ENCODE results near the gene PRSS27. TPM values are rescaled to one million over a fixed set of nuclear protein-coding genes. Genes with fewer than 3 reads are reported as not detected.
A peak's percentile ranks its signal among the peaks of the same experiment; 100 is the strongest.

Gene PRSS27
- total RNA-seq, 1 donor from 2014 or later, result 0.11 TPM

DNA sequence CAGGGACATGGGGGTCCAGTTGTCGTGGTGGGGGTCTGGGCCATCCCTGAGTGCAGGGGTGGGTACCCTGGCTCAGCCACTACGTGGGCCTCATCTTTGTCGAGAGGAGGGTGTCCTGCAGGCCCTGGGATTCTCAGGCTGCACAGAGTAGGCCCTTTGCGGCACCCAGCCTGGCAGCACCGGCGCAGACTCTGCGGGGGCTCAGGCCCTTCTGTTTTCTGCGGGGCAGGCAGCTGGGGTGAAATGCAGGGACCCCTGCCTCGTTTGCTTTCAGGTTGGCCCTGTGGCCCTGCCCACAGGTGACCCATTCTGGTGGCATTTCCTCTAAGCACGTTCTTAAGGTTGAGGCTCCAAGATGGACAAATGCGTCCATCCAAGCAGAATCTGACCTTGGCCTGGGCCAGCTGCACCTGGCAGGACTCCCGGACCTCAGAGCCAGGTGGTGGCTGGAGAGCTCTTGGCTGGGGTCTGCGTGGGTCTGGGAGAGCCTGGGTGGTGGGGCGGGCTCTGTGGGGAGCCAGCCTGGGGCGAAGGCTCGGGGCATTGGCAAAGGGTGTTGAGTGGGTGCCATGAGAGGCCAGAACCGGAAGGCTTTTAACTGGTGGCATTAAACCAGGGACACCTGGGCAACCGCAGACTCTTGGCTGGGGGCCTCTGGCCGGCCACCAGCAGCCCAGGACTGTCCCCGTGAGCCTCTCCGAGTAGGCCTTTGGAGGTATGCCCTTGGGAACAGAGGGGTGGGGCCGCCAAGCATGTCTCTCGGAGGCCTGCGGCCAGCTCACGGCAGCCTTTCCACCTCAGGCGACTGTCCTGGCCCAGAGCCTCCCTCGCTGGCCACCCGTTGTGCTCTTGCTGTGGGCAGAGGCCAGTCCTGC is 16.9 kb downstream of the PRSS27 start:
- Histone ChIP-seq H3K36me3 (peaks cover 80% of the 10 kb centered on the region), H3K4me3 (no peak overlapping the region), H3K27ac (replicated peaks) (peak overlapping the region; percentile 73), H3K27me3 (ENCODE audit: low read depth) (no peaks in the 10 kb centered on the region), H3K4me1 (peaks cover 28% of the 10 kb centered on the region), H3K9me3 (replicated peaks) (no peaks in the 10 kb centered on the region)
- peak; percentile 66 for DNase-seq
- intact Hi-C loops (cut with micrococcal nuclease), result no loop called here
- TF ChIP-seq, protein P1, sequence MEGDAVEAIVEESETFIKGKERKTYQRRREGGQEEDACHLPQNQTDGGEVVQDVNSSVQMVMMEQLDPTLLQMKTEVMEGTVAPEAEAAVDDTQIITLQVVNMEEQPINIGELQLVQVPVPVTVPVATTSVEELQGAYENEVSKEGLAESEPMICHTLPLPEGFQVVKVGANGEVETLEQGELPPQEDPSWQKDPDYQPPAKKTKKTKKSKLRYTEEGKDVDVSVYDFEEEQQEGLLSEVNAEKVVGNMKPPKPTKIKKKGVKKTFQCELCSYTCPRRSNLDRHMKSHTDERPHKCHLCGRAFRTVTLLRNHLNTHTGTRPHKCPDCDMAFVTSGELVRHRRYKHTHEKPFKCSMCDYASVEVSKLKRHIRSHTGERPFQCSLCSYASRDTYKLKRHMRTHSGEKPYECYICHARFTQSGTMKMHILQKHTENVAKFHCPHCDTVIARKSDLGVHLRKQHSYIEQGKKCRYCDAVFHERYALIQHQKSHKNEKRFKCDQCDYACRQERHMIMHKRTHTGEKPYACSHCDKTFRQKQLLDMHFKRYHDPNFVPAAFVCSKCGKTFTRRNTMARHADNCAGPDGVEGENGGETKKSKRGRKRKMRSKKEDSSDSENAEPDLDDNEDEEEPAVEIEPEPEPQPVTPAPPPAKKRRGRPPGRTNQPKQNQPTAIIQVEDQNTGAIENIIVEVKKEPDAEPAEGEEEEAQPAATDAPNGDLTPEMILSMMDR (IDR thresholded peaks at IDR 0.05; ENCODE audit: borderline replicate concordance), result no peak

- peaks cover 80% of the 10 kb centered on the region for H3K36me3 ChIP-seq
These were observed 17.6 kb downstream of the PRSS27 start for GRCh38 chr16:2702438-2702825.

GRCh38 chr16:2701713-2702437 is 18.1 kb downstream of the PRSS27 start:
- intact Hi-C loops (cut with micrococcal nuclease), result no loop called here
- H3K4me1 ChIP-seq, result peaks cover 28% of the 10 kb centered on the region
- no peak overlapping the region for H3K4me3 ChIP-seq
- H3K36me3 ChIP-seq, result peaks cover 80% of the 10 kb centered on the region
- H3K27ac ChIP-seq (replicated peaks), result no peak overlapping the region
- no peaks in the 10 kb centered on the region for H3K9me3 ChIP-seq (replicated peaks)
- TF ChIP-seq, protein P1 (IDR thresholded peaks at IDR 0.05; ENCODE audit: borderline replicate concordance), result no peak
- H3K27me3 ChIP-seq (ENCODE audit: low read depth), result no peaks in the 10 kb centered on the region
- no peak for DNase-seq

More at GRCh38 chr16:2702438-2702825, 17.6 kb downstream of the PRSS27 start:
- Histone ChIP-seq H3K27me3 (ENCODE audit: low read depth) (no peaks in the 10 kb centered on the region), H3K27ac (replicated peaks) (no peak overlapping the region), H3K4me1 (peaks cover 28% of the 10 kb centered on the region), H3K9me3 (replicated peaks) (no peaks in the 10 kb centered on the region), H3K4me3 (no peak overlapping the region)
- no peak for DNase-seq
- TF ChIP-seq, protein P1 (IDR thresholded peaks at IDR 0.05; ENCODE audit: borderline replicate concordance), result no peak
- intact Hi-C loops (cut with micrococcal nuclease), result no loop called here

- Histone ChIP-seq H3K27me3 (ENCODE audit: low read depth) (no peaks in the 10 kb centered on the region), H3K9me3 (replicated peaks) (no peaks in the 10 kb centered on the region), H3K36me3 (peaks cover 83% of the 10 kb centered on the region), H3K4me1 (peaks cover 28% of the 10 kb centered on the region), H3K27ac (replicated peaks) (no peak overlapping the region), H3K4me3 (no peak overlapping the region)
- DNase-seq, result no peak
- TF ChIP-seq, protein P1 (IDR thresholded peaks at IDR 0.05; ENCODE audit: borderline replicate concordance), result no peak
- intact Hi-C loops (cut with micrococcal nuclease), result no loop called here
These were observed 18.8 kb downstream of the PRSS27 start for GRCh38 chr16:2701272-2701671.

DNA sequence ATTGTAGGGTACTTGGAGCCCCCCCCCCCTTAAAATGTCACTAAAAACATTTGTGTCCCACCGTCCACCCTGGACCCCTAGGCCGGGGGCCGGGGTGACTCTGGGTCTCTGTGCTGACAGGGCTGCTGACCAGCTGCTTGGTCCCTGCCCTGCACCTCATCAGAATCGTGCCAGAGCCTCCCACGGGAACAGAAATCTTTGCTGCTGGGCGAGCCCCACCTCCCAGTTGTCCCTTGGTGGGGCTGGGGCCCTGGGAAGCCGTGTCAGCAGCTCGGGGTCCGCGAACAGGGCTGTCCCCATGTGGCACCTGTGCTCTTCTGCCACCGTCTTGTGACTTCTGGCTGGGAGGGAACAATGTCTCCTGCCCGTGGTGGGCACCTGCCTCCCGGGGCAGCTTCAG is 19.2 kb downstream of the PRSS27 start:
- Histone ChIP-seq H3K27ac (replicated peaks) (no peak overlapping the region), H3K27me3 (ENCODE audit: low read depth) (no peaks in the 10 kb centered on the region), H3K36me3 (peaks cover 83% of the 10 kb centered on the region), H3K4me1 (peaks cover 28% of the 10 kb centered on the region), H3K4me3 (no peak overlapping the region), H3K9me3 (replicated peaks) (no peaks in the 10 kb centered on the region)
- intact Hi-C loops (cut with micrococcal nuclease), result no loop called here
- TF ChIP-seq, protein P1 (IDR thresholded peaks at IDR 0.05; ENCODE audit: borderline replicate concordance), result no peak
- DNase-seq, result no peak
